ENCODE results near the gene AARS1.
"Not testable (repeated sequence)": the region's sequence is repeated elsewhere in the genome, so short reads cannot be mapped to it uniquely, and the experiment has no call there.

AARS1 gene

GRCh38 chr16:70223971-70224513 is 65.3 kb downstream of the AARS1 start:
- not testable (repeated sequence) for DNase-seq

GRCh38 chr16:70223216-70223615 is 66.1 kb downstream of the AARS1 start:
- DNase-seq, result not testable (repeated sequence)

- DNase-seq, result not testable (repeated sequence)
Measured at GRCh38 chr16:70222574-70222973, 66.7 kb downstream of the AARS1 start.

GRCh38 chr16:70218586-70218985 is 70.7 kb downstream of the AARS1 start:
- DNase-seq, result not testable (repeated sequence)

GRCh38 chr16:70206382-70206781 is 82.9 kb downstream of the AARS1 start:
- not testable (repeated sequence) for DNase-seq

- DNase-seq, result not testable (repeated sequence)
Measured at GRCh38 chr16:70204668-70205405, 84.5 kb downstream of the AARS1 start.

- DNase-seq, result not testable (repeated sequence)
Measured at GRCh38 chr16:70204010-70204409, 85.3 kb downstream of the AARS1 start.

- DNase-seq, result not testable (repeated sequence)
Measured at GRCh38 chr16:70203508-70203907, 85.8 kb downstream of the AARS1 start.
